GM23338 (cell line): ENCODE data around the gene LSM11. TPM values are rescaled to one million over a fixed set of nuclear protein-coding genes. Genes with fewer than 3 reads are reported as not detected.

ENCODE experiments used
- ATAC-seq: fragments of 200-7000 bp; cut with Tn5 transposase; 3 replicates; pipeline ENCODE4 v1.9.1; 2020
- DNase-seq: peaks from one replicate; pipeline ENCODE4 v3.0.0-alpha.2; 2015; ENCODE audit warnings: low spot score
- H2AFZ ChIP-seq: fragments of 200-600 bp; sonication (generic); 2 replicates; pipeline ENCODE4 v1.8.0; 2016; ENCODE audit warnings: antibody characterized with exemption, mild to moderate bottlenecking, moderate library complexity
- H3F3A ChIP-seq: fragments of 200-600 bp; sonication (generic); replicated peaks from 2 replicates; pipeline ENCODE4 v1.8.0; 2017; ENCODE audit warnings: antibody characterized with exemption, mixed run types, low read depth
- H3K27ac ChIP-seq: fragments of 200-600 bp; sonication (generic); 2 replicates; pipeline ENCODE4 v1.6.1; 2016; ENCODE audit warnings: low read depth
- H3K27me3 ChIP-seq: fragments of 200-600 bp; sonication (generic); 2 replicates; pipeline ENCODE4 v1.8.0; 2016; ENCODE audit warnings: mild to moderate bottlenecking, mixed run types, moderate library complexity; ENCODE audit not compliant: insufficient read depth
- H3K36me3 ChIP-seq: fragments of 200-600 bp; sonication (generic); 2 replicates; pipeline ENCODE4 v1.8.0; 2016; ENCODE audit warnings: mild to moderate bottlenecking; ENCODE audit not compliant: insufficient read depth
- H3K4me1 ChIP-seq: fragments of 200-600 bp; sonication (generic); 2 replicates; pipeline ENCODE4 v1.8.0; 2016; ENCODE audit warnings: mild to moderate bottlenecking, moderate library complexity; ENCODE audit not compliant: insufficient read depth
- H3K4me2 ChIP-seq: fragments of 200-600 bp; sonication (generic); 2 replicates; pipeline ENCODE4 v1.7.1; 2017; ENCODE audit warnings: mixed run types
- H3K4me3 ChIP-seq: fragments of 200-600 bp; sonication (generic); 2 replicates; pipeline ENCODE4 v1.6.1; 2016; ENCODE audit warnings: mixed run types
- H3K79me2 ChIP-seq: fragments of 200-600 bp; sonication (generic); replicated peaks from 2 replicates; pipeline ENCODE4 v1.8.0; 2017; ENCODE audit warnings: mild to moderate bottlenecking; ENCODE audit not compliant: insufficient read depth
- H3K9me2 ChIP-seq: fragments of 200-600 bp; sonication (generic); 2 replicates; pipeline ENCODE4 v1.8.0; 2017; ENCODE audit not compliant: insufficient read depth
- H4K20me1 ChIP-seq: fragments of 200-600 bp; sonication (generic); replicated peaks from 2 replicates; pipeline ENCODE4 v1.8.0; 2017; ENCODE audit warnings: mild to moderate bottlenecking; ENCODE audit not compliant: insufficient read depth
- H3K27ac Mint-ChIP-seq: 2 replicates; pipeline ENCODE4 v1.8.0; 2020; ENCODE audit warnings: inconsistent platforms, mild to moderate bottlenecking, moderate library complexity, mixed read lengths
- H3K27me3 Mint-ChIP-seq: 3 replicates; pipeline ENCODE4 v1.8.0; 2022; ENCODE audit warnings: low read depth, mild to moderate bottlenecking, moderate library complexity, mixed read lengths, inconsistent platforms; ENCODE audit not compliant: insufficient read depth, poor library complexity
- H3K36me3 Mint-ChIP-seq: 3 replicates; pipeline ENCODE4 v1.8.0; 2021; ENCODE audit warnings: low read depth, mild to moderate bottlenecking, inconsistent platforms, moderate library complexity, mixed read lengths
- H3K4me1 Mint-ChIP-seq: 3 replicates; pipeline ENCODE4 v1.8.0; 2020; ENCODE audit warnings: mild to moderate bottlenecking, inconsistent platforms, mixed read lengths
- H3K4me3 Mint-ChIP-seq: 3 replicates; pipeline ENCODE4 v1.8.0; 2021; ENCODE audit warnings: moderate library complexity, mild to moderate bottlenecking, inconsistent platforms, mixed read lengths
- H3K9me3 Mint-ChIP-seq: 3 replicates; pipeline ENCODE4 v1.8.0; 2020; ENCODE audit warnings: moderate library complexity, mild to moderate bottlenecking, inconsistent platforms, mixed read lengths
- CREB1 ChIP-seq: fragments of 250-450 bp; sonication (Bioruptor Pico); IDR thresholded peaks from 2 replicates; pipeline ENCODE4 v1.5.0; 2020; ENCODE audit warnings: low read depth, mild to moderate bottlenecking, moderate library complexity
- CTCF ChIP-seq, 2 experiments: fragments of 200-600 bp in 1 of 2; sonication (generic) in 1 of 2; conservative IDR thresholded peaks; 2 replicates each; pipeline versions ENCODE4 v1.5.1 to v1.6.1; 2016 to 2017; ENCODE audit warnings: antibody characterized with exemption in 2 of 2, low read depth in 2 of 2, mild to moderate bottlenecking in 2 of 2, moderate library complexity in 1 of 2
- ETS1 ChIP-seq: IDR thresholded peaks from 2 replicates; pipeline ENCODE4 v1.6.1; 2016; ENCODE audit warnings: antibody characterized with exemption
- EZH2phosphoT487 ChIP-seq: fragments of 200-600 bp; sonication (generic); IDR thresholded peaks from one replicate; pipeline ENCODE4 v1.8.1; 2018; ENCODE audit warnings: antibody characterized with exemption; ENCODE audit not compliant: unreplicated experiment
- JUNB ChIP-seq: IDR thresholded peaks from one replicate; pipeline ENCODE4 v1.6.1; 2016; ENCODE audit warnings: antibody characterized with exemption; ENCODE audit not compliant: unreplicated experiment
- NANOG ChIP-seq: IDR thresholded peaks from 2 replicates; pipeline ENCODE4 v1.6.1; 2016; ENCODE audit warnings: antibody characterized with exemption, borderline replicate concordance
- POLR2AphosphoS5 ChIP-seq: IDR thresholded peaks from 2 replicates; pipeline ENCODE4 v1.6.1; 2016; ENCODE audit warnings: antibody characterized with exemption, low read depth
- REST ChIP-seq: IDR thresholded peaks from one replicate; pipeline ENCODE4 v1.6.1; 2018; ENCODE audit warnings: antibody characterized with exemption; ENCODE audit not compliant: unreplicated experiment
- STAT1 ChIP-seq: IDR thresholded peaks from one replicate; pipeline ENCODE4 v1.6.1; 2016; ENCODE audit warnings: antibody characterized with exemption; ENCODE audit not compliant: unreplicated experiment
- ZNF114 ChIP-seq: fragments of 250-450 bp; sonication (Bioruptor Pico); IDR thresholded peaks from 2 replicates; pipeline ENCODE4 v1.5.0; 2020; ENCODE audit warnings: mild to moderate bottlenecking, moderate library complexity
- ZNF331 ChIP-seq: fragments of 250-450 bp; sonication (Bioruptor Pico); IDR thresholded peaks from 2 replicates; pipeline ENCODE4 v1.5.0; 2020; ENCODE audit warnings: low read depth, mild to moderate bottlenecking, moderate library complexity
- ZNF462 ChIP-seq: fragments of 250-450 bp; sonication (Bioruptor Pico); IDR thresholded peaks from 2 replicates; pipeline ENCODE4 v1.5.0; 2020; ENCODE audit warnings: mild to moderate bottlenecking, moderate library complexity
- polyA plus RNA-seq: library from polyadenylated mRNA; unstranded; fragments of >200 nt; fragmentation: Nextera tagmentation; extraction: Ambion mirVana; gene quantifications from 2 replicates; pipeline ENCODE4 v1.2.1, GENCODE V29; 2016
- total RNA-seq: library from RNA; depleted of rRNA; stranded (reverse); fragments of >200 nt; shearing (Covaris generic); gene quantifications from 2 replicates; pipeline ENCODE4 v1.2.3, GENCODE V29; 2014

Gene LSM11
- total and polyA plus RNA-seq, 2 experiments from 2014 or later: 1.2 to 3.8 TPM

- no peak for TF ChIP-seq CREB1 (CRISPR knock-in tag)
- no peak for TF ChIP-seq ZNF331 (CRISPR knock-in tag)
- no peak for TF ChIP-seq NANOG
These were observed 13.7 kb upstream of the LSM11 start (continued) for GRCh38 chr5:157729858-157730257.

GRCh38 chr5:157730900-157731271 is 12.6 kb upstream of the LSM11 start:
- Histone ChIP-seq H3F3A (no peaks in the 10 kb centered on the region), H3K79me2 (peaks cover 3% of the 10 kb centered on the region; the same call in 1 of the 2 replicates), H3K9me2 (no peaks in the 10 kb centered on the region), H2AFZ (peak overlapping the region; percentile 1; the same call in 1 of the 2 replicates), H3K4me3 (peak overlapping the region; percentile 63), H4K20me1 (0 out of 2 replicates have a peak, but pooled peaks cover 10% of the 10 kb centered on the region), H3K4me1 (0 out of 2 replicates have a peak, but pooled peaks cover 3% of the 10 kb centered on the region), H3K27me3 (no peaks in the 10 kb centered on the region), H3K27ac (no peak overlapping the region), H3K36me3 (peaks cover 21% of the 10 kb centered on the region), H3K4me2 (peak overlapping the region; percentile 87)
- TF ChIP-seq JUNB (no peak), ZNF331 (CRISPR knock-in tag) (no peak), ZNF462 (CRISPR knock-in tag) (no peak), POLR2AphosphoS5 (no peak), ETS1 (no peak), STAT1 (no peak), ZNF114 (CRISPR knock-in tag) (no peak), EZH2phosphoT487 (no peak), REST (no peak), CREB1 (CRISPR knock-in tag) (no peak), CTCF (conservative IDR thresholded peaks at IDR 0.05; ENCODE audit: low read depth in 2 of 2) (no peak)
- Mint-ChIP-seq H3K9me3 (no peaks in the 10 kb centered on the region), H3K4me1 (peaks cover 5% of the 10 kb centered on the region), H3K27ac (peak overlapping the region; percentile 100; the same call in 1 of the 2 replicates), H3K36me3 (peaks cover 24% of the 10 kb centered on the region), H3K4me3 (peak overlapping the region; percentile 98), H3K27me3 (peaks cover 10% of the 10 kb centered on the region)
- DNase-seq (no peak), ATAC-seq (no peak)
